Adrenal gland (tissue), 5 donors: ENCODE measurements around the gene MAPK12.

Experiments used
- POLR2A ChIP-seq, 2 donors: fragments of 450-650 bp; IDR thresholded peaks; one replicate each; pipeline ENCODE4 v1.6.1; 2017; ENCODE audit warnings: antibody characterized with exemption in 2 of 2, mild to moderate bottlenecking in 2 of 2, moderate library complexity in 1 of 2
- TF ChIP-seq, protein P1 (sequence below), 6 experiments: fragments of 450-650 bp in 4 of 6; fragments of 200-600 bp in 2 of 6; sonication (generic) in 1 of 6; IDR thresholded peaks; 1 replicate in 5 of 6; 2 replicates in 1 of 6; pipeline versions ENCODE4 v1.5.1 to v1.8.0; 2016 to 2021; ENCODE audit warnings: antibody characterized with exemption in 6 of 6, mild to moderate bottlenecking in 2 of 6, moderate library complexity in 1 of 6
- donor health status: DM: no; HTN: no; CAD: no.

DNA sequence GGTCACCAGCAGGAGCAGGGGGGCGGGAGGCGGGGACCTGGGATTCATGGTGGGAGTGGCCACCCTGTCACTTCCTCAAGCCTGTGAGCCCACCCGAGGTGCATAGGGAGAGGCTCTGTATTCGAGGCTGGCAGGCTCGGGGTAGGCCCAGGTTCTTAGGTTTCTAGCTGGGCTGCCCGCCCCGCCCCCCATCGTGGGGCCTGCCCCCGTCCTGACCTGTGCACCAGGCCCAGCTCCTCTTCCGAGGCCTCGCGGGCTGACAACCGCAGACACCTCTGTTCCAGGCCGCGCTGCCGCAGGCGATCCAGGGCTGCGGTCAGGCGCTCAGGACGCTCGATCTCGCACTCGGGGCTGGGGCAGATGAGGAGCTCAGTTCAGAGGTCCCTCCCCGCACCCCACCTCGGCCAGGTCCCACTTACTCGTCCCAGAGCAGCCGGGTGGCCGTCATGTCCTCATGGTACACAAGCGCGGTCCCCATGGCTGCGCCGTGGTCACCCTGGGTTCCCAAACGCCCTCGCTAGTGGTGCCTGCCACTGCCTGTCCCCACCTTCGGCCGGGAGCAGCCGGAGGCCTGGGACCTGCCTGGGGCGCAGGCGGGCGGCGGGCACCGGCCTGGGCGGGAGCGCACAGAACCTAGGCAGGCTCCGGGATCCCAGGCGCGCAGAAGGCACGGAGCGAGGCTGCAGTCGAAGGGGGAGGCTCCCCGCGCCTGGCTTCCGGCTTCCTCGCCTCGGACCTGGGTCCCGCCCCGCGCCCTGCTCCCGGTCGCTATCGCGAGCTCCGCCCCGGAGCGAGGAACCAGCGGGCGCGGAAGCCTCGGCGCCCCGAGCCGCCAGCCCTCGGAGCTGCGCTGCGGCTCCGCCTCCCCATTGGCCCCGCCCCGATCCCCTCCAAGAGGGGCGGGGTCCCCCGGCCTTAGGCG lies 10.7 kb downstream of the MAPK12 start, which contains the start of gene HDAC10:
- TF ChIP-seq, protein P1, sequence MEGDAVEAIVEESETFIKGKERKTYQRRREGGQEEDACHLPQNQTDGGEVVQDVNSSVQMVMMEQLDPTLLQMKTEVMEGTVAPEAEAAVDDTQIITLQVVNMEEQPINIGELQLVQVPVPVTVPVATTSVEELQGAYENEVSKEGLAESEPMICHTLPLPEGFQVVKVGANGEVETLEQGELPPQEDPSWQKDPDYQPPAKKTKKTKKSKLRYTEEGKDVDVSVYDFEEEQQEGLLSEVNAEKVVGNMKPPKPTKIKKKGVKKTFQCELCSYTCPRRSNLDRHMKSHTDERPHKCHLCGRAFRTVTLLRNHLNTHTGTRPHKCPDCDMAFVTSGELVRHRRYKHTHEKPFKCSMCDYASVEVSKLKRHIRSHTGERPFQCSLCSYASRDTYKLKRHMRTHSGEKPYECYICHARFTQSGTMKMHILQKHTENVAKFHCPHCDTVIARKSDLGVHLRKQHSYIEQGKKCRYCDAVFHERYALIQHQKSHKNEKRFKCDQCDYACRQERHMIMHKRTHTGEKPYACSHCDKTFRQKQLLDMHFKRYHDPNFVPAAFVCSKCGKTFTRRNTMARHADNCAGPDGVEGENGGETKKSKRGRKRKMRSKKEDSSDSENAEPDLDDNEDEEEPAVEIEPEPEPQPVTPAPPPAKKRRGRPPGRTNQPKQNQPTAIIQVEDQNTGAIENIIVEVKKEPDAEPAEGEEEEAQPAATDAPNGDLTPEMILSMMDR (IDR thresholded peaks at IDR 0.05) = no peak
- TF ChIP-seq POLR2A (IDR thresholded peaks at IDR 0.05) = peak in 1 of 2 donors; percentile 35
